HTERT RPE-1 (cell line): ENCODE data around the gene LSS.
"Not testable (repeated sequence)": the region's sequence is repeated elsewhere in the genome, so short reads cannot be mapped to it uniquely, and the experiment has no call there.

Experiments
- in situ Hi-C: fragments of 300-500 bp; cut with MboI; formaldehyde crosslinking; loops from 4 replicates; pipeline ENCODE4 v1.14.3; 2020; ENCODE audit warnings: low sequenced_read_pairs

LSS gene

DNA sequence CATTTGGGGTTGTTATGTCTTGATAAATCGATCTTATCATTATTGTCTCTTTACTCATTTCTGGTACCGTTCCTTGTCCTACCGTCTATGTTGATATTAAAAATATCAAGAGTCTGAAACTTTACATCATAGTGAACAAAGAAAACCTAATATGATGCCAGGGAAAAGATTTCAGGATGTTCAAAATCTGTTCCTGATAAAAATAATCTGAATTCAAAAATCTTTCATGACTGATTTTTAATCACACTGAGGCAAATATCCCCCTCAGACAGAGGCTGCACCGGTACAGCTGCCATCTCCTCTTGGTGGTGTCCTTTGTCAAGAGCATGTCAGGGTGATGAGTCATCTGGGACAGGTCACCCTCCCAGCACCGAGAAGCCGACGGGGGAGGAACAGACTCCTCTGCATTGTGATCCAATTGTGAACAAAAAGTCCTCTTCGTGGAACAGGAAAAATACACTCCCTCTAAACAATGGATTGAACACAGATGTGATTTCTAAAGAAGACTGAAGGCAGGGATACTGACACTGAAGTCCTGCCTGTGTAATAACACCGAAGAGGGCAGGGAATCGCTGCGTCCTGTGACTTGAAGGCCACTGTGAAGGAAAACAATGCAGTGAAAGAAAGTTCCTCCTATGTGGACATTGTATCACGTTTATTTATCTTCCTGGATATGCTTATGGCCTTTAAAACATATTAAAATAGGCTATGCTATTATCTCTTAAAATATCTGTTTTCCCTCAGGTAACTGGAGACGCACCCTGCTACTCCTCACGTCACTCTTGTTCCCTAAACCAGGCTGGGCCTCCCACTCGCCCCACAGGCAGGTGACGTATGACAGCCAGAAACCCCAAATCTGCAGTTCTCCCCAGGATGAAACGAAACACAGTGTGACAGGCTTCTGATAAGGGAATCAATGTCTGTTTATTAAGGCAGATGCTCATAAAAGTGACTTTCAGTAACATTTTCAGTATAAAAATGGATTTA is 40.1 kb downstream of the LSS start:
- in situ Hi-C loops = no loop called here

DNA sequence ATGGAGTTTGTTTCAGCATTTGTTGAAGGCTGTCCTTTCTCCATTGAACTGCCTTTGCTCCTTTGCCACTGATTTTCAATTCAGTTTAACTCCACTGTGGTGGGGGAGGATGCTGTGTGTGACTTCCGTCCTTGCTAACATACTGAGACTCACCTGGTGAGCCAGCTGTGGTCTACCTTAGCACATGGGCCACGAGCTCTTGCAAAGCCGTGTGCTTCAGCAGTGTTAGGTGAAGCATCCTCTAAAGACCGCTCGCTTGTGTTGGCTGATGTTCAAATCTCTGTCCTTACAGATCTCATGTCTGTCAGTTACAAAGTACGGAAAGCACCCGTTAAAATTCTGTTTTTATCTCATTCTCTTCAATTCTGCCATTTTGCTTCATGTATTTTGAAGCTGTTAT is 40.8 kb downstream of the LSS start:
- in situ Hi-C loops = no loop called here

DNA sequence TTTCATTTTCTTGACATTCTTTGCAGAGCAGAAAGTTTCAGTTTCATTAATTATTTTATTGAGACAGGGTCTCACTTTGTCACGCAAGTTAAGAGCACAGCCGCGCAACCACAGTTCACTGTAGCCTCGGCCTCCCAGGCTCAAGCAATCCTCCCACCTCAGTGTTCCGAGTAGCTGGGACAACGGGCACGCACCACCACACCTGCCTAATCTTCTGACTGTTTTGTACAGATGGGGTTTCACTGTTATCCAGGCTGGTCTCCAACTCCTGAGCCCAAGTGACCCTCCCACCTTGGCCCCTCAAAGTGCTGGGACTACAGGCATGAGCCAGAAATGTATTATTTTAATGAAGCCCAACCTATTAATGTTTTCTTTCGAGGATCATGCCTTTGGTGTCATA is 41.3 kb downstream of the LSS start:
- in situ Hi-C loops = no loop called here

DNA sequence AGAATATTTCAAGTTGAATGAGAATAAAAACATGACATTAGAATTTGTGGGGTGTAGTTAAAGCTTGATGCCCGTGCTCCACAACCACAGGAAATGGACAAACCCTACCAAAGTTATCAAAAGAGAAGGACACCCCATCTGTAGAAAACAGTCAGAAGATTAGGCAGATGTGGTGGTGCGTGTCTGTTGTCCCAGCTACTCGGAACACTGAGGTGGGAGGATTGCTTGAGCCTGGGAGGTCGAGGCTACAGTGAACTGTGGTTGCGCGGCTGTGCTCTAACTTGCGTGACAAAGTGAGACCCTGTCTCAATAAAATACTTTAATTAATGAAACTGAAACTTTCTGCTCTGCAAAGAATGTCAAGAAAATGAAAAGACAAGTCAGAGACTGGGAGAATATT is 42.9 kb downstream of the LSS start:
- in situ Hi-C loops = no loop called here

DNA sequence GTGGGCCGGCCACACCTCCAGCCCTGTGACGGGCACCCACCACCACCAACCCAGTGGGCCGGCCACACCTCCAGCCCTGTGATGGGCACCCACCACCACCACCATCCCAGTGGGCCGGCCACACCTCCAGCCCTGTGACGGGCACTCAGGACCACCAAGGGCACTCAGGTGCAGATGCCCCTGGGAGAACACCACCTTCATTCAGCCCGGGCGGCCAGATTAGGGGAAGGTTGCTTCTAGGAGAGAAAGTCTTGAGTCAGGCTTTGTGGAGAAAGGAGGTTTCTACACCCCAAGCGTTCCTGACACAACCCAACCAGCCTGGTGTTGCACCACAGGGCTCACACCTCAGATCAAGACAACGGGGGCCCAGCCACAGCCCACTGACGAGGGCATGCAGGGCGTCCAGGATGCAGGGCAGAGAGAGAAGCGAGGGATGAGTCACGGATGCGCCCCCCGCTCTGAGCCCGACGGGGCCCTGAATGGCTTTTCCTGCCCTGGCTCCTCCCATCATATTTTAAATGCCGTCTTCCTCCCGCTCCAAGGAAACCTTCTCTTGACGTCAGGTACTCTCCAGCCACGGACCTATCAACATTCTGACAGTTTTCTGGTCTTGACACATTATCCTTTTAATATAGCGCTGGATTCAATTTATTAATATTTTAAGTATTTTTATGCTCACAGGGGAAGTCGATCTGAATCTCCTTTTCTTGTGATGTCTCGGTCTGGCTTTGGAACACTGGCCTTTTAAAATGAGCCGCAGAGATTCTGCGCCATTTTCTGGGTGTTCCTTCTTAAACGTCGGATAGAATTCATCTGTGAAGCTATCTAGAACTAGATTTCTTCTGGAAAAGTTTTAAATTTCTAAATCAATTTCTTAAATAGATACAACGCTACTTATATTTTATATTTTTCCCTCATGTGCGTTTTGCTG is 43.7 kb downstream of the LSS start:
- in situ Hi-C loops = no loop called here

DNA sequence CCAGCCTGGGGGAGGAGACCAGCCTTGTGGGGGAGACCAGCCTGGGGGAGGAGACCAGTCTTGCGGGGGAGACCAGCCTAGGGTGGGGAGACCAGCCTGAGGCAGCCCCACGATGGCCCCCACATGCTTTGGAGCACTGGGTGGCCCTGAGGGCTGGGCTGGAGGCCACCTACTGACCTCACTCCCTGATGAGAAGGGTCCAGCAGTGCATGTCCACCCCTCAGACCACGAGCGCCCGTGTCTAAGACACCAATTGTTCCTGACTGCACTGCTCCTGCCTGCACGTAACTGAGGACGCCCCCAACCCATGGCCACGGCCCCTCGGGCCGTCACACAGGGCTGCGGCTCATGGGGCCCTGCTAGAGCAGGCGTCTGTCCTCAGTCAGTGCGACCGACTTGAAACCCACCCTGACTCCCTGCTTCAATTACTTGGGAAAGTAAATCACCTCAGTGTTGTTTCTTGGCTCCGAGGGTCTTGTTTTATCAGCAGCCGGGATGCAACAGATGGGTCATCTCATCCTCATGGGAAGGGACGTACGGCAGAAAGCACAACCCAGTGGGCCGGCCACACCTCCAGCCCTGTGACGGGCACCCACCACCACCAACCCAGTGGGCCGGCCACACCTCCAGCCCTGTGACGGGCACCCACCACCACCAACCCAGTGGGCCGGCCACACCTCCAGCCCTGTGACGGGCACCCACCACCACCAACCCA is 44.5 kb downstream of the LSS start, which contains the start of gene SPATC1L:
TSS of gene SPATC1L (minus strand) at position 550 of the 715 bp plus-strand sequence. CDS start 1,643 bp downstream, outside the sequence.
- in situ Hi-C loops = no loop called here

DNA sequence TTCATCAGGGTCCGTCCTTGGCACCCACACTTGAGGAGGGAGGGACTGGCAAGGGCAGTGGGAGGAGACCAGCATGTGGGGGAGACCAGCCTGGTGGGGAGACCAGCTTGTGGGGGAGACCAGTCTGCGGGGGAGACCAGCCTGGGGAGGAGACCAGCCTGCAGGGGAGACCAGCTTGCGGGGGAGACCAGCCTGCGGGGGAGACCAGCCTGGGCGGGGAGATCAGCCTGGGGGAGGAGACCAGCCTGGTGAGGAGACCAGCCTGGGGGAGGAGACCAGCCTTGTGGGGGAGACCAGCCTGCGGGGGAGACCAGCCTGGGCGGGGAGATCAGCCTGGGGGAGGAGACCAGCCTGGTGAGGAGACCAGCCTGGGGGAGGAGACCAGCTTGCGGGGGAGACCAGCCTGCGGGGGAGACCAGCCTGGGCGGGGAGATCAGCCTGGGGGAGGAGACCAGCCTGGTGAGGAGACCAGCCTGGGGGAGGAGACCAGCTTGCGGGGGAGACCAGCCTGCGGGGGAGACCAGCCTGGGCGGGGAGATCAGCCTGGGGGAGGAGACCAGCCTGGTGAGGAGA is 45.2 kb downstream of the LSS start:
- in situ Hi-C loops = not testable (repeated sequence)

DNA sequence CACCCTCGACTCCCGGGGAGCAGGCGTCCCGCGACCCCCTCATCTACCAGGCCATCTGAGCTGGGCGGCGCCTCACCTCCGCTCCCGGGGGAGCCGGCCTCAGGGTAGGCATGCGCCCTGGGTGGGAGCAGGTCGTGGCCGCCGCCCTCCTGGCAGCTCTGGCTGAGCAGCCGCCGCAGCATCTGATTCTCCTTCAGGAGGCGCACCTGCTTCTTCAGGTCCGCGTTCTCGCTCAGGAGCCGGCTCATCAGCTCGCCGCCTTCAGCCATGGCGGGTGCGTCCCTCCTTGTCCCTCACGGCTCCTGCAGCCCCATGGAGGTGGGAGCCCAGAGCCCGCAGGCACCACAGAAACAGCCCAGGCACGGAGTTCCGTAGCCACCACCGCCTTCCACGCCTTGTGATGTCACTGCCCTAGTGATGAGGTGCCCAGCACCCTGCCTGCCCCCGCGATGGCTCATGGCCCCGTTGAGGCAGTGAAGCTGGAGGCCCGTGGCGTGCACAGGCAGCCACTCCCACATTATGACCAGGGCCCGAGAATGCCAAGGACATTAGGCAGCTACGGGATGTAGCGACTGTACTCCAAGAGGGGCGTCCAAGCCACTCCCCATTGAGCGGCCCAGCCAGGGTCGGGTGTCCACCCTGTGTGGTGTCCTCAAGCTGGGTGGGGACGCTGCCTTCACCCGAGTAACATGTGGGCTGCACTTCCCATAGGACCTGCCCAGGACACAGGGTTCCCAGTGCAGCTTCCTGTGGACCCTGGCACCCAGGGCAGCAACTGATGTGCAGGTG is 45.8 kb downstream of the LSS start:
- in situ Hi-C loops = no loop called here

DNA sequence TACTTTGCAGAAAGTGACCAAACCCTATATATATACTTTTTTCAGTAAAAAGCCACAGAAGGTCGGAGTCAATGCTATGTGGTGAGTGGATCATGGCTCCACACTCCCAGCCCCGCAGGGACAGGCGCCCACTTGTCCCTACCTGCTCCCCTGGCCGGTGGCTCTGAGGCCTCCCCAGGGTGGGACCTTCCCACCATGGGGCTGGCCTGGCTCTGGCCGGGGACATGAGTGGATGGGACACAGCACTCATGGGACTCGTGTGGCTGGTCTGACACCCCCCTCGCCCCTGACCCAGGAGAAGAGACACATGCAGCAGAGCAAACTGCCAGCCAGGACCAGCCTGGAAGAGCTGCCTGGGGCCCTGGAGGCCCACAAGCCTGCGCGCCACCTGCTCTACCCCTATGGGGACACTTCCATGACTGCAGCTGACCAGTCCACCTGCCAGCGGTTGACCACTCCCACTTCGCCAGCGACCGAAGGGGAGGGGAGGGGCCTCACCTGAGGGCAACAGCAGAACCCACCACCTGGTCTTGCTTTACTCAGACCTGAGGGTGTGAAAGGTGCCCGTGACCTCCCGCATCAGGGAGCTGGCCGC is 46.5 kb downstream of the LSS start:
- in situ Hi-C loops = no loop called here

DNA sequence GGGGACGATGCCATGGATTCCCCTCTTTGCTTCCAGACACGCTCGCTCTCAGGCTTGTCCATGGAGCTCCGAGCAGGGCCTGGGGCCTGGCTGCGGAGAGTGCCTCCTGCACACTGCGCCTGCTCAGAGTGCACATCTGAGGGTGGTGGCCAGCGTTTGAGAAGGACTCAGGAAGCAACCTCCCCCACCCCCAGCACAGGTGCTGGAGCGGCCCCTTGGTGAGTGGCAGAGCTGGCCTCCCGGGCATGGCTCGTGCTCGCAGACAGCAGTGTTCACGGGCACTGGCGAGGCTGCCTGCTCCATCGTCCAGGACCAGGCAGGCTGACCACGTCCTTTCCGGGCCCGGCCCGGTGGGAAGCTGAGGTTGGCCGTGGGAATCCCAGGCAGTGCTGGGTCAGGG is 47.1 kb downstream of the LSS start:
- in situ Hi-C loops = no loop called here

DNA sequence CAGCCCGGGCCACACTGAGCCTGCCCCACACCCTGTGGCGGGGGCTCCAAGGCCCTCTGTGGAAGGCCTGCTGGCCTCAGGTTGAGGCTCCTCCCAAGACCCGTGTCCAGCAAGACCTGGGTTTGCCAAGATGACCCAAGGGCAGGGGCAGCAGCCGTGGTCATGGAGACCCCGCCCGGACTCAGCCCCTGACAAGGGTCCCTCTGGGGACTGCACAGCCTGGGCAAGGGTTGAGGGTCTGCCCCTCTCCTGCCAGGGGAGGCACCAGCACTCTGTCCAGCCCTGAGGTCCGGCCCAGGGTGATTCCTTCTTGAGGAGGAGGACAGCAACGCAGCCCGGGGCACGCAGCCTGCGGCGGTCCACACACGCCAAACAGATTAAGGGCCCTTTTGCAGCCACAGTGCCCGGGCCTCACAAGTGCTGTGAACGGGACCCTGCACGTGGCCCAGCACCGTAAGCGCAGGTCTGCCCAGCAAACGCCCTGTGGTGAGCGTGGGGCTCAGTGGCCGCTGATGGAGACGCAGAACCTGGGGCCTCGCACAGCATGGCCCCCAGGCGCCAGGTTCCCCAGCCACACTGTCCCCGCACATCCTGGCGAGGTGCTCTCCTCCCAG is 47.7 kb downstream of the LSS start:
- in situ Hi-C loops = no loop called here

DNA sequence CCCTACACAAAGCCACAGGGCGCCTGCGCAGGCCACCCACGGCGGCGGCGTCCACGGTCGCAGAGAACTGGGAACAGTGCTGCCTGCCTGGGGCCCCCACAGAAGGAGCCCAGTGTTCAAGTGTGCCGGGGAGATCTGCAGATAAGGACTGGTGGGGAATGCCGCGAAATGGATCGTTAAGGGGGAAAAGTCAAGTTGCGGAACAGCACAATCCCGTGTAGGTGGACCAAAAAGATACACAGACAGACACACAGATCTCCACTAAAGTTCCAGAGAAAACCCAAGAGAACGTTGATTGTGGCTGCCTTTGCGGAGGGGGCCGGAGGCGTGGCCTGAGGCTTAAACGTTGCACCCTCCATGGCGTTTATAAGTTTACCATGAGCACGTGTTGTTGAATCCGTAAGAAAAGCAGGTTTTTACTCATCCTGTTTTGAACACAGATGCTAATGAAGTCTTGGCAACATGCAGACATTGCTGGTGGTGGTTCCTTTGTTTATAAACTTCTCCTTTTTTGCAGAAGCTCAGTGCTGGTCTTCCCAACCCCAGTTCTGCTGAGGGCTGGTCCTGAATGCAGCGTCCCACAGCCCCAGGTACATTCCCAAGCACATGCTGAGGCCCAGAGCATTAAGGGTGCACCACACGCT is 48.4 kb downstream of the LSS start:
- in situ Hi-C loops = no loop called here

DNA sequence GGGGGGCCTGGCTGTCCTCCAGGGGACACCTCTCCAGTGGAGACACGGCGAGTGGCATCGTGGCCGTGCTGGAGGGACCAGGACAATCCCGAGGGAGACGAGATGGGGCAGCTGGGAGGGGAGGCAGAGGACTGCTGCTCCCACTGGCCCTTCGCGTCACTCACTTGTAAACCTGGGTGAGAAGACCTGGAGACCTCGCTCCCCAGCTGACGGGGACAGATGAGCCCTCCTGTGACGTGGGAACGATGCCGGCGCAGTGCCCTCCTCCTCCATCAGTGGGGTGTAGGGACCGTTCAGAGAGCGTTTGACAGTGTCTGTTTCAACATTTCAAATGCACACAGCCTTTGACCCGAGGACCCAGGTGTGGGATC is 48.9 kb downstream of the LSS start:
- in situ Hi-C loops = no loop called here

DNA sequence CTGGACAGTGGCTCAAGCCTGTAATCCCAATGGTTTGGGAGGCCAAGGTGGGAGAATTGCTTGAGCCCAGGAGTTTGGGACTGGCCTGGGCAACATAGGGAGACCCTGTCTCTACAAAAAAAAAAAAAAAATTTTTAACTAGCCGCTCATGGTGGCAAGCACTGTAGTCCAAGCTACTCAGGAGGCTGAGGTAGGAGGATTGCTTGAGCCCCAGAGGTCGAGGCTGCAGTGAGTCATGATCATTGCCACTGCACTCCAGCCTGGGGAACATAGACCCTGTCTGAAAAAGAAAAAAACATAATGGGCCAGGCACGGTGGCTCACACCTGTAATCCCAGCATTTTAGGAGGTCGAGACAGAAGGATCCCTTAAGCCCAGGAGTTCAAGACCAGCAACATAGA is 49.6 kb downstream of the LSS start:
- in situ Hi-C loops = no loop called here

DNA sequence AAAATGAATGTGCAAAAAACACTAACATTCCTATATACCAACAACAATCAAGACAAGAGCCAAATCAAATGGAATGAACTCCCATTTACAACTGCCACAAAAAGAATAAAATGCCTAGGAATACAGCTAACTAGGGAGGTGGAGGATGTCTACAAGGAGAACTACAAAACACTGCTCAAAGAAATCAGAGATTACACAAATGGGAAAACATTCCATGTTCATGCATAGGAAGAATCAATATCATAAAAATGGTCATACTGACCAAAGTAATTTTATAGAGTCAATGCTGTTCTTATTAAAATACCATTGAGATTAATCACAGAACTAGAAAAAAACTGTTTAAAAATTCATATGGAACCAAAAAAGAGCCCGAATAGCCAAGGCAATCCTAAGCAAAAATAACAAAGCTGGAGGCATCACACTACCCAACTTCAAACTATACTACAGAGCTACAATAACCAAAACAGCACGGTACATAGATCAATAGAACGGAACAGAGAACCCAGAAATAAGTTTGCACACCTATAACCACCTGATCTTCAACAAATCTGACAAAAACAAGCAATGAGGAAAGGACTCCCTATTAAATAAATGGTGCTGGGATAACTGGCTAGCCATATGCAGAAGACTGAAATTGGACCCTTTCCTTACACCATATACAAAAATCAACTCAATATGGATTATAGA is 52.0 kb downstream of the LSS start:
- in situ Hi-C loops = not testable (repeated sequence)

DNA sequence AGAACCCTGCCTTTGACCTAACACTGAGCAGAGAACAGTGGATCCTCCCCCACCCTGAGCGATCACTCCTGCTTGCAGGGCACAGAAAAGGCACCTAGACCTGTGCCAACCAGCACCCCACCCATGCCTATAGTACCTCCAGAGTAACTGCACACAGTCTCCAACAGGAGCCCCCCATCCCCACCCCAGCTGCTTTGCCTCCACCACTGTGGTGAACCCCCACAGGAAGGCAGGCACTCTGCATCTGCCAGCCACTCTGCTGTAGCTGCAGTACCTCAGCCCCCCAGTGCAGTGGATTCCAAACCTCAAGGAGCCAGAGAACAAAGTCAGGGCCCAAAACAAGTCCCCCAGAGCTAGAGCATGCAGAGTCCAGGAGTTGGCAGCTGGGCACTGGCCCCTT is 55.0 kb downstream of the LSS start:
- in situ Hi-C loops = no loop called here

DNA sequence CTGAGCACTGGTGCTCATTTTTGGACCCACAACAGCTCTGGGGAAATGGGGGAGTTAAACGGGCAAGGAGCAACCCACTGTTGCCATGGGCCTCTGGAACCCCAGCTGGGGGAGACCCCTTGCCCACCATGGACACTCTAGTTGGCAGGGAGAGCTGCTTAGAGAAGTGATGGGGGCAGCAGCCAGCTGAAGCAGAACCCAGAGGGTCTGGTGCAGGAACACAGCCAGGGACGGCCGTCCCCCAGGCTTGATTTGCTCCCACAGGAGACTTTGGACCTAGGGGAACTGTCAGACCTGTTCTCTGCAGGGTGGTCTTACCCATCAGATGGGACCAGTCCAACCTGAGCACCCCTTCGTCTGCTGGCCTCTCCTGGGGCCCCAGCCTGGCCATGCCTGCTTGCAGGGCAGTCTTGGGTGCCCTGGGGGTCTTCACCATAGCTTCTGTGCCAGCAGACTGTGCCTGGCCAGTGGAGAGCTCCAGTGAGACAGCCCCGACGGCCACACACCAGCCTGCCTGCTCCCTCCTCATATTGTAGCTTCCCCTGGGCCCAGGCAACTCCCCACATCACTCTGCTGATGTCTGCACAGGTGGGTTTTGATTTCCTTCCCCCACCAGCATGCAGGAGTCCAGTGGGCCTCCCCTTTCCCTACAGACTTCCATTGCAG is 55.6 kb downstream of the LSS start:
- in situ Hi-C loops = no loop called here
